Uterus (tissue), 2 donors: ENCODE measurements around the gene FANCD2OS.

Source experiments
- POLR2A ChIP-seq, 2 donors: fragments of 450-650 bp; IDR thresholded peaks; one replicate each; pipeline ENCODE4 v1.6.1; 2016; ENCODE audit warnings: antibody characterized with exemption in 2 of 2, mild to moderate bottlenecking in 1 of 2, moderate library complexity in 1 of 2
- TF ChIP-seq, protein P1 (sequence below), 4 experiments: fragments of 200-600 bp in 2 of 4; fragments of 450-650 bp in 2 of 4; sonication (generic) in 2 of 4; IDR thresholded peaks; one replicate each; pipeline ENCODE4 v1.5.1; 2016 to 2019; ENCODE audit warnings: antibody characterized with exemption in 4 of 4, mild to moderate bottlenecking in 2 of 4, moderate library complexity in 1 of 4

DNA sequence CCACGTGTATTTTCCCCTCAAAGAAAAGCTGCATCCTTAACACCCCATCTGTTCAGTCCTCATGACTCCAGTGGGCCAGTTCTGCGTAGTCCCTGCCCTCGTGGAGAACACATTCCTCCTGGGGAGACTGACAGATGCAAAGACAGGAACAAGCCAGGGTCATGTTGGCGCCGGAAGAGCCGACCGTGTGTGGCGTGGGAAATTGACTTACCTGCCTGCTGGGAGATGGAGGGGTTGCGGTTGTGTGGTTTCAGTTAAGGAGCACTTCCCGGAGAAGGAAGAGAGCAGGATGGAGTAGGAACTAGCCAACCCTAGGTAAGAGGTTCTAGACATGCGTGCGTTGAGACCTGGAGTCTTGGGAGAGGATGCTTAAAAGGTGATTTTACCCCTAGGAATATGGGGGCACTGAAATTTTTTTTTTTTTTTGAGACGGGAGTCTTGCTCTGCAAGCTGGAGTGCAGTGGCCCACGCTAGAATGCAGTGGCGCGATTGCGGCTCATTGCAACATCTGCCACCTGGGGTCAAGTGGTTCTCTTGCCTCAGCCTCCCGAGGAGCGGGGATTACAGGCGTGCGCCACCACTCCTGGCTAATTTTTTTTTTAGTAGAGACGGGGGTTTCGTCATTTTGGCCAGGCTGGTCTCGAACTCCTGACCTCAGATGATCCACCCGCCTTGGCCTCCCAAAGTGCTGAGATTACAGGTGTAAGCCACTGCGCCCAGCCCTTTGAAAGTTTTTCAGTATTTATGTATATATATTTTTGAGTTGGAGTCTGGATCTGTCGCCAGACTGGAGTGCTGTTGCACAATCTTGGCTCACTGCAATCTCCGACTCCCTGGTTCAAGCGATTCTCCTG is 34.9 kb upstream of the FANCD2OS start:
- TF ChIP-seq, protein P1, sequence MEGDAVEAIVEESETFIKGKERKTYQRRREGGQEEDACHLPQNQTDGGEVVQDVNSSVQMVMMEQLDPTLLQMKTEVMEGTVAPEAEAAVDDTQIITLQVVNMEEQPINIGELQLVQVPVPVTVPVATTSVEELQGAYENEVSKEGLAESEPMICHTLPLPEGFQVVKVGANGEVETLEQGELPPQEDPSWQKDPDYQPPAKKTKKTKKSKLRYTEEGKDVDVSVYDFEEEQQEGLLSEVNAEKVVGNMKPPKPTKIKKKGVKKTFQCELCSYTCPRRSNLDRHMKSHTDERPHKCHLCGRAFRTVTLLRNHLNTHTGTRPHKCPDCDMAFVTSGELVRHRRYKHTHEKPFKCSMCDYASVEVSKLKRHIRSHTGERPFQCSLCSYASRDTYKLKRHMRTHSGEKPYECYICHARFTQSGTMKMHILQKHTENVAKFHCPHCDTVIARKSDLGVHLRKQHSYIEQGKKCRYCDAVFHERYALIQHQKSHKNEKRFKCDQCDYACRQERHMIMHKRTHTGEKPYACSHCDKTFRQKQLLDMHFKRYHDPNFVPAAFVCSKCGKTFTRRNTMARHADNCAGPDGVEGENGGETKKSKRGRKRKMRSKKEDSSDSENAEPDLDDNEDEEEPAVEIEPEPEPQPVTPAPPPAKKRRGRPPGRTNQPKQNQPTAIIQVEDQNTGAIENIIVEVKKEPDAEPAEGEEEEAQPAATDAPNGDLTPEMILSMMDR (IDR thresholded peaks at IDR 0.05), result no peak
- TF ChIP-seq POLR2A (IDR thresholded peaks at IDR 0.05), result no peak
